Measurements from ENCODE around the gene SLC12A3.
"Not testable (repeated sequence)": the region's sequence is repeated elsewhere in the genome, so short reads cannot be mapped to it uniquely, and the experiment has no call there.

DNA sequence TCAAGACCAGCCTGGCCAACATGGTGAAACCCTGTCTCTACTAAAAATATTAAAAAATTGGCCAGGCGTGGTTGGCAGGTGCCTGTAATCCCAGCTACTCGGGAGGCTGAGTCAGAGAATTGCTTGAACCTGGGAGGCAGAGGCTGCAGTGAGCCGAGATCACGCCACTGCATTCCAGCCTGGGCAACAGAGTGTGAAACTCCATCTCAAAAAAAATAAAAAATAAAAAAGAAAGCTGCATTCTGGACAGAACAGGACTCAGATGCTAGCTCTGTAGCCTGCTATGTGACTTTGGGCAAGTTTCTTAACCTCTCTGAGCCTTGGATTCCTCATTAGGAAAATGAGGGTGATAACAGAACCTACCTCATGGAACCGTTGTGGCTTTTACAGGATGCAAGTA lies 3.8 kb downstream of the SLC12A3 start:
- TF ChIP-seq CTCF, POLR2A, EP300 (IDR thresholded peaks at IDR 0.05): not testable (repeated sequence)
